ENCODE results near the gene AUNIP.

DNA sequence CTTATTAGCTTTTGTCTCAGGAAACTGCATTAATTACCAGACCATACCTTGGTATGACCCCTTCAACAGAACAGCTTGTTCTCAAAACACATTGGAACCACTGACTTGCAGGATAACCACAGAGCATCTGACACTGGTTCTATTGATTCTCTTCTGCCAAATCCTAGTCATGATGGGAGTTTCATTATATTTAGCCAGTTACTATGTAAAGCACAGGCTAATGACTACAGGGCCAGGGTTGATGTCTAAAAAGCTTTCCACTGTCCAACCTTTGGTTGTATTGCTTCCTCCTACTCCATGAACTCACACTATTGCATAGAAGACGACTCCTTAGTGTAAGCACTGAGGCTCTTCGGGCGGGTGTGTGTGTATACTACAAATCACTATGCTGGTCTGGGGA is 43.2 kb upstream of the AUNIP start:
- TF ChIP-seq GATA2 (IDR thresholded peaks at IDR 0.05; ENCODE audit: low read depth, low read length), result no peak
- no peak for TF ChIP-seq GATA3 (IDR thresholded peaks at IDR 0.05; ENCODE audit: low read depth, low read length)
